ENCODE results near the gene RASSF5.

- TF ChIP-seq CTCF (IDR thresholded peaks at IDR 0.05) = no peak
- TF ChIP-seq POLR2A (IDR thresholded peaks at IDR 0.05) = no peak
These were observed 51.7 kb downstream of the RASSF5 start for GRCh38 chr1:206558794-206559671.
